HG02588 (cell line): ENCODE measurements around the gene IRF7.

ENCODE experiments used
- ATAC-seq: cut with Tn5 transposase; IDR thresholded peaks from one replicate; pipeline ENCODE4 v1.9.1; 2021; ENCODE audit warnings: mild to moderate bottlenecking, moderate library complexity; ENCODE audit not compliant: unreplicated experiment

The IRF7 gene

DNA sequence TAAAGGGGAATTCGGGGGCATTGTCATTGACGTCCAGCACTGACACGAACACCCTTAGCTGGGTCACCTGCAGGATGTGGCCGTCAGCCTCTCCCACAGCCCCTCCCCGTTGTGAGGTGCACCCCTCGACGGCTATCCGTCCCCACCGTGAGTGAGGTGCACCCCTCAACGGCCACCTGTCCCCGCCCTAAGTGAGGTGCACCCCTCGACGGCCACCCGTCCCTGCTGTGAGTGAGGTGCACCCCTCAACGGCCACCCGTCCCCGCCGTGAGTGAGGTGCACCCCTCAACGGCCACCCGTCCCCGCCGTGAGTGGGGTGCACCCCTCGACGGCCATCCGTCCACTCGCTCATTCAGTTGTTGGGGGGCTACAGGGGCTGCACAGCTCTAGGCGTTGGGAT lies 6.1 kb upstream of the IRF7 start:
- ATAC-seq = no peak

DNA sequence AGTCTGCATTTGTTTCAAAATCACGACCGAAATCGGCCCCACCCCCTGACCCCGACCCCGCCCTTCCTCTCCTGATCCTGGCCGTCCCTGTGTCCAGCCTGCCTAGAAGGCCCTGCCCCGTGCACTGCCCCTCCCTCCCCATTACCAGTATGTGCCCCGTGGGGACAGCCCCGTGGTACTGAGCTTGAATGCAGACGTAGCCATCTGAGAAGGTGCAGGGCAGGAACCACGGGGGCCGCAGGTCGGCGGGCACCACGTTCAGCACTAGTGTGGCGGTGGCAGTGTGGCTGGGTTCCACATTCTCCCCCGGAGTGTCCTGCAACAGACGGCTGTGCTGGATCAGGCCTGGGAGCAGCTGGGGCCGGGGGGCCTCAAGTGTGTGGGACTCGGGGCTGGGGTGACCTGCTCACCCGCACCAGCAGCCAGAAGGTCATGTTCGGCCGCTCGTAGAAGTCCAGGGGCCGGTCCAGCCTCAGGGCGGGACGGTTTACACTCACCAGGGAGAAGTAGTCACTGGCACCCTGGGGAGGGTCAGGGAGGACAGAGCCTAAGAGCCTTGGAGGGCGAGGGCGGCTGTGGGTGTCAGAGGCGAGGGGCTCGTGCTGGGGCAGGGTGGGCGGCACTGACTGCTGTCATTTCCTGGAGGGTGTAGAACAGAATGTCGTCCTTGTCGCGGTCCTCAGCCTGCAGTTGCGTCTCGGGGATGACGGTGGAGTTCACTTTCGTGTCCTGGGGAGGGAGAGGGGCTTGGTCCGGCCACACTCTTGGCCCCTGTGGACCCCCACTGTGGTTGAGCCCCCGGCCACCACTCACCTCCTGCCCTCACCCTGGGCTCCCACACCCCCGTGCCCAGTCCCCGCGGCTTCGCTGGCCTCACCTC lies 5.4 kb upstream of the IRF7 start:
- ATAC-seq = no peak

DNA sequence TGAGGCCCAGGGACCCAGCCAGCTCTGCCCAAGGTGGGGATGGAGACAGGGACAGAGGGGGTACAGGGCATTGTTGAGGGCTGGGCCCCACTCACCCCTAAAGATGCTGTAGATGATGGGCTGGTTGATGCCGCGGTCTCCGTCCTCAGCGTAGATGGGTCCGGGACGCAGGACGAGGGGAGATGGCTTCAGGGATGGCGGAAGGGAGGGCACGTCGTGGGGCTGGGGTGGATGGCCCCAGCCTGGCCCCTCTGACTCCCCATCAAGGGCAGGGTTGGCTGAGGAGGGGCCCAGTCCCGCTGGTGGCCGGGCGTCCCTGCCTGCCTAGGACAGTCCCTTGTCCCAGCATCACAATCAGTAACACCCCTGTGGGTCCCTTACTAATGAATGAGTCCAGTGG lies 4.5 kb upstream of the IRF7 start:
- ATAC-seq = no peak

DNA sequence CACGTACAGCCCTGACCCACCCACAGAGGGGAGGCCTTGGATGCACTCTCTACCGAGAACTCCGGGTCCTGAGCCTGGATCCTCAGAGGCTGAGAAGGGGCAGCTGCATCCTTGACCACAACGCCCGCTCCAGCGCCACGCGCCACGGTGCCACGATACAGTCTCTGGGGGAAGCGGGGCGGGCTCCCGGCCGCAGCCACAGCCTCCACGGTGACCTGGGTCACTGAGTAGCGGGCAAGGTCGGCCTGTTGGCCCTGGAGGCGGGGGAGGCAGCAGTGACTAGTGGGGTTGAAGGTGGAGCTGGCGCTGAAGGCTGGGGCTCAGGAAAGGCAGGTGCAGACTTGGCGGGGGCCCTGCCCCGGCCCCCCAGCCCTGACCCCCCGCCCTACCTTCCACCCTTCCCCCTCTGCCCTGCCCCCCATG lies 3.9 kb upstream of the IRF7 start:
- ATAC-seq = no peak

DNA sequence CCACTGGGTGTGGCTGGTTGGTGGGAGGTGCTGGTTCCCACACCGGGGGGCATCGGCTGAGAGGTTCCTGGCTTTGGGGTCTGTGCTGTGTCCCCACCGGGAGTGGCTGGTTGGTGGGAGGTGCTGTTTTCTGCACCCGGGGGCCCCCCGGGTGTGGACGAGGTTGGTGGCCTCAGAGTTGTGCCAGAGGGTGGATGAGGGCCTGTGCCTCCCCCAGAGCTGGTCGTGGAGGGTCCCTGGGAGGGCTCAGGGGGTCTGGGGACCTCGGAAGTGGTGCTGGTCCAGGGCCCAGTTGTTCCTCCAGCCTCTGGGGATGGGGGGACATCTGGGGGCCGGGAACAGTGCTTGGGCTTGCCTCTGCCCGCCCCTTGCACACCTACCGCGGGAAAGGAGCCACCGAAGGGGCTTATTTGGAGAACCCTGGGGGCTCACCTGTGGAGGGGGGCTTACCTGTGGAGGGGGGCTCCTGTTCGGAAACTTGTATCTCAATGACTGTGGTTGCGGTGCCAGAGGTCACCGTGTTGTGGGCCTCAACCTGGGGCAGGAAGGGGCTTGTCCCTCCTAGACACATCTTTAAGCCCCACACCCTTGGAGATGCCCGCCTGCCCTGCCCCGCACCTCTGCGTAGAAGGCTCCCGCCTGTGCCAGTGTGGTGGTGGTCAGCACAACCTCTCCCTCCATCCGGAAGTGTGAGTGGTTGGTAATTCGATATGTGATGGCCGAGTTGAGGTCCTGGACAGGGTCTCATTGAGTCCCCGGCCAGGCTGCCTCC lies 3.3 kb upstream of the IRF7 start:
- ATAC-seq = no peak

DNA sequence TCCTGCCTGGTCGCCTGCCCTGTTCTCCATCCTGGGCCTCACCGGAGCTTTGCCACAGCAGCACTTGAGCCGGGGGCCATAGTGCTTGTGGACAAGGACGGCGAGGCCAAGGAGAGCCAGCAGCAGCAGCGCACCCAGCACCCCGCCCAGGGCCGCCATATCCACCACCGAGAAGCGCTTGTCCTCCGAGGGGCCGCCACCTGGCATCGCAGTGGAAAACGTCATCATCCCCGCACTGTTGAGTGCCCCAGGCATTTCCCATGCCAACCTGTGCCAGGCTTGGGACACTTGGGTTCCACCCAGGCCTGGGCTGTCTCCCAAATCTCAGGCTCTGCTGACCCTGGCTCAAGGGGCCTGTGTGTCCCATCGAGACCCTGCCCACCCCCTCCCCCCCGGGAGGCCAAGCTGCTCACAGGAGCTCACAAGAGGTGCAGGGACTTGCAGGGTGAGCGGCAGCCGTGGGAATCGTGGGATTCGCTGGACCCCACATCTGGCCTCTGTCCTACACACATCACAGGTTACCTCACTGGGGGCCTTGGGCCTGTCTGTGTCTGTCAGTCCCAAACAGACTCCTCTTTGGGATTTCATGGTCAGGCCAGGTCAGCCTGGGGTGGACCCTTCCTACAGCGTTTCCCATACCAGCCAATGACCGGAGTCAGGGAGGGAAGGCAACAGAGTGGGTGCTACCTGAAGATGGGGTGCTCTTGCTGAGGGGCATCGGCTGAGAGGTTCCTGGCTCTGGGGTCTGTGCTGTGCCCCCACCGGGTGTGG lies 2.3 kb upstream of the IRF7 start:
- no peak for ATAC-seq

DNA sequence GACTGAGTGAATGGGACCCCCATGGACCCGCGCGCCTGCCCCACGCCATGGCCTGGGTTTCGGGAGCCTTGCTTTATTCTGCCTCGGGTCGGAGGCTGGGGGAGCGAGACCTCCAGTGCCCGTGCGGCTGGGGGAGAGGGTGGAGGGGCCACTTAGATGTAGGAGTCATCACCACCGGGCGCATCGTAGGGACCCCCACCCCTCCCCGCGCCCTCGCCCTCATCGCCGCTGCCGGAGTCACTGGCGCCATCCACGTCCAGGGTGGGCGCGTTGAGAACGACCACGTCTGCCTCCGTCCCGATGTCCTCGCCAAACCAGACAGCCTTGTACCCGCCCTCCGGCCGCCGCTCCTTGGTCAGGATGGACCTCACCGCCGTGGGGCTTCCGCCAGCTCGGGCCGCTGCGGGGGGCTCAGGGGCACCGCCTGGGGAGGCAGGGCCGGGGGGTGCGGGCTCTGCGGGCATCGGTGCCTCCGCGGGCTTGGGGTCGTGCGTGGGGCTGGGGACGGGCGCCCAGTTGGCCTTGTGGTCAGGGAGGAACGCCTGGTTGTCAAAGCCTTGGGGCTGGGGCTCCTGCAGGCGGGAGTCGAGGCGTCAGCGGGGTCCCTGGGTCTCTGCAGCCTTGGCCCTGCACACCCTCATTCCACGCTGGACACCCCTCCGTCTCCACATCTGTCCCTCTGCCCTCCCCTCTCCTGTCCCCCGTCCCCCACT lies 1.6 kb upstream of the IRF7 start:
- ATAC-seq = no peak

DNA sequence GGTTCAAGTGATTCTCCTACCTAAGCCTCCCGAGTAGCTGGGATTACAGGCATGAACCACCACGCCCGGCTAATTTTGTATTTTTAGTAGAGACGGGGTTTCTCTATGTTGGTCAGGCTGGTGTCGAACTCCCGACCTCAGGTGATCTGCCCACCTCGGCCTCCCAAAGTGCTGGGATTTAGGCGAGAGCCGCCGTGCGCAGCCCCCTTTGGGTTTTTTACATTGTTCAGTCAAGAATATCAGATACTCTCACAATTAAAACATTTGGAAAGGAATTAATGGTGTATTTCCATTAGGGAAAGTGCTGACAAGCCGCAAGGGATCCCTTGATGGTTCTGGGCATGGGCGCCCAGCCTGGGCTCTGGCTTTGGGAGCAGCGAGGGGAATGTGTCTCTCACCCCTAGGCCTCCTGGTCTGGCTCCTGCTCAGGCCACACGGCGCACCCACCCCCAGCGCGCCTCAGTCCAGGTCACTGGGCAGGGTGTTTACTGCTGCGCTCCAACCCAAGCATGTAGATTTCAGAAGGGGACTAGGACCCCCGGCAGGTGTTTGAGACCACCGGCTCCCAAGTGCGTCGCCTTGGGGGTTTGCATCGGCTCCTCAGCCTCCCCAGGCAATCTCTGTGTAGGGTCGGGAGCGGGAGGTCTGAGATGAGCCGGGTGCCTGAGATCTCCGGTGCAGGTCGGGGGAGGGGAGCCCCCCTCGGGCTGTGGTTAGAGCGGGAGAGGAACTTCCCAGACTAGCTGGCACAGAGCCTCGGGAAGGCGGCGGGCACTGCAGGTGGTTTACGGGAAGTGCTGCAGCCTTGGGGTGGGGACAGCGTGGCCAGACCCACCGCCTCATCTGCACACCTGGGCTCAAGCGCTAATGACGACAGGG lies 809 bp upstream of the IRF7 start:
- no peak for ATAC-seq

DNA sequence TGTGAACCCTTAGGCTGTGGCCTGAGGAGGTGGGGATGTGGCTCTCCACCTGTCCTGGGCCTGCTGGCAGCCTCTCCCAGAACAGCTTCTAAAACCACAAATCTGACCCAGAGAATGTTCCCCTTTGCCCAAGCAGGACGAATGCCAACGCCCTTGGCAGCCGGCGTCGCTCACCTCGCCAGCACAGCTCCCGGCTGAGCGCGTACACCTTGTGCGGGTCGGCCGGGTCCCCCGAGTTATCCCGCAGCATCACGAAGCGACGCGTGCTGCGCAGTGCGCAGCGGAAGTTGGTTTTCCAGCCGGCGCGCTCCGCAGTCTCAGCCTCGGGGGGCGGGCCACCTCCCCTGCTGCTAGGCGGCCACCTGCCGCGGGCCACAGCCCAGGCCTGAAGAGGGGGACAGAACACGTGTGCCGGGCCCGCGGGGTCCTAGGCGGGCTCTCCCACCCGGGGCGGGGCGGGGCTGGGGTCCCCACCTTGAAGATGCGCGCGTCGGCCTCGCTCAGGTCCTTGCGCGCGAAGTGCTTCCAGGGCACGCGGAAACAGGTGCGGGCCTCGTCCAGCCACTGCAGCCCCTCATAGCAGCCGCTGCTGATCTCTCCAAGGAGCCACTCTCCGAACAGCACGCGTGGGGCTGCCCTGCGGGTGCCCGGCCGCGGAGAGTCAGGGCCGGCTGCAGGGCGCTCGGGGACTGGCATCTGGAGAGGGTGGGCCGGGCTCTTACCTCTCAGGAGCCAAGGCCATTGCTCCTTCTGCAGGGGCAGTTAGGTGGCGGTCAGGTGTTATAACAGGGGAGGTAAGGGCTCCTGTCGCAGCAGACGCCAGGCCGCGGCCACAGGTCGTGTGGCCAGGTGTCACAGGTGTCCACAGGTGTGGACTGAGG lies 887 bp downstream of the IRF7 start:
- no peak for ATAC-seq

DNA sequence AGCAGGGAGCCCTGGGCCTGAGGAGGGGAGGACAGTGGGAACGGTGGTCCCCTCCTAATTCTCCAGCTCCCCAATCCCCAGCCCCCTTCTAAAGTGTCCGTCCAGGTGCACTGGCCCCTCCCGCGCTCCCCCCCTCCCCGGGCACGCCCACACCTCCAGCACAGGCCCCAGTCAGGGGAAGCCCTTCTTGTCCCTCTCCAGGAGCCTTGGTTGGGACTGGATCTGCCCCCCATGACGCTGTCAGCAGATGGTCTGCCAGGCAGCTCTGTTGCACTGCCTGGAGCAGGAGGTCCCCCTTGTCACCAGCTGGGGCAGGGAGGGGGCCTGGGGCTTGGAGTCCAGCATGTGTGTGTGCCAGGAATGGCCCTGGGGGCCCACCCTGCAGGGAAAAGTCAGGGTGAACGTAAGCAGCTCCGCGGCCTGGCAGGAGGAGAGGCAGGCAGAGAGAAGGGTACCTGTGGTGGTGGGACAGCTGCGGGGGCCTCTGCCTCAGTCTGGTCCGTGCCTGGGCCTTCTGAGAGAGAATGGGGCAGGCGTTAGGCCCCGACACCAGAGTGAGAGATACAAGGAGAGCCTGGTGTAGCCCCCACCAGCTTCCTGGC lies 1.6 kb downstream of the IRF7 start:
- ATAC-seq = no peak

DNA sequence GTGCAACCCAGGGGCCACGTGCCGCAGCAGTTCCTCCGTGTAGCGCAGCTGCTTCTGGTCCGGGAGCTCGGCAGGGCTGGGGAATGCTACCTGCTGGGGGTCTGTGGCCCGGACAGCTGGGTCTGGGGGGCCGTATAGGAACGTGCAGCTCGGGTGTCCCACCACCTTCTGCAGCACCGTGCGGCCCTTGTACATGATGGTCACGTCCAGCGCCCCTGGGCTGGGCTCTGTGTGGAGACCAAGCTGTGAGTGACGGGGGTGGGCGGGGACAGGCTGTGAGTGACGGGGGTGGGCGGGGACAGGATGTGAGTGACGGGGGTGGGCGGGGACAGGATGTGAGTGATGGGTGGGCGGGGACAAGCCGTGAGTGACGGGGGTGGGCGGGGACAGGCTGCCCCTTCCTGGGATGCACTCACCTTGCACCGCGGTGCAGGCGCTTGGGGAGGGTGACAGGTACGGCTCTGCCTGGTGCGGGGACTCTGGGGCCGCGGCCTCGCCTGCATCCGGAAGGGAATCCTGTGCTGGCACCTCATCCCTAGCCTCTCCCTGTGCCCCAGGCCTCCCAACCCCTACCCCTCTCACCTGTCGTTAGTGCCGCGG lies 2.3 kb downstream of the IRF7 start:
- ATAC-seq = no peak

DNA sequence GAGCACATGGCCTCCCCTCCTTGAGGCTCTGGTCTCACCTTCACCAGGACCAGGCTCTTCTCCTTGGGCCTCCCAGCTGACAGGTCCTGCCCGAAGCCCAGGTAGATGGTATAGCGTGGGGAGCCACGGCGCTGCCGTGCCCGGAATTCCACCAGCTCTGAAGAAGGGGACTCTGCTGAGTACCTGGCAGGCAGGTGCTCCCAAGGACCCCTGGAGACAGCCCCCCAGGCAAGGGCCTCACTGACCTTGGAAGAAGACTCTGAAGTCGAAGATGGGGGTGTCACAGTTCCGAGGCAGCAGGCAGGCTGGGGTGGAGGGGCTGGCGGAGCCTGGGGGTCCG lies 2.8 kb downstream of the IRF7 start:
- no peak for ATAC-seq

DNA sequence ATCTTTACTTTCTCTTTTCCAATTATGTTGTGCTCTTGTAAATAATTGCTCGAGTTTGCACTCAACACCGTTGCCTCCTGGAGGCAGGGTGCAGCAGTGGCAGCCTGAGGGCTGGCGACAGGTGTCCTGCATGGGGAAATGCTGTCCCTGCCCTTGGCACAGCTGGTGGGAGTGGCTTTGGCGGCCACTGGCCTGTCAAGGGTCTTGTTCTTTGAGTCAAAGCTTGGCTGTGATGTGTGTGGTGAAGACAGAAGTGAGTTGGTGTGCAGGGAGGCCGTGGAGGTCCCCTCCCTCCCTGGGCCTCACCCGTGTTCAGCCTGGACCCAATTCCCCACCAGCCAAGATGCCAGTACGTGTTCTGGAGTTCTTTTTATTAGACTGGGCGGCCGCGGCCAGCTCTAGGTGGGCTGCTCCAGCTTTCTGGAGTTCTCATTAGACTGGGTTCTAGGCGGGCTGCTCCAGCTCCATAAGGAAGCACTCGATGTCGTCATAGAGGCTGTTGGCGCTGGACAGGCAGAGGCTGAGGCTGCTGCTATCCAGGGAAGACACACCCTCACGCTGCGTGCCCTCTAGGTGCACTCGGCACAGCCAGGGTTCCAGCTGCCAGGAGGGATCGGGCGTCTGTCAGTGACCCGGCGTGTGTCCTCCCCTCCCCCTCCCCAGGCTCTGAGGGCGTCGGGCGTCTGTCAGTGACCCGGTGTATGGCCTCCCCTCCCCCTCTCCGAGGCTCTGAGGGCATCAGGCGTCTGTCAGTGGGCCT lies 3.4 kb downstream of the IRF7 start:
- no peak for ATAC-seq

DNA sequence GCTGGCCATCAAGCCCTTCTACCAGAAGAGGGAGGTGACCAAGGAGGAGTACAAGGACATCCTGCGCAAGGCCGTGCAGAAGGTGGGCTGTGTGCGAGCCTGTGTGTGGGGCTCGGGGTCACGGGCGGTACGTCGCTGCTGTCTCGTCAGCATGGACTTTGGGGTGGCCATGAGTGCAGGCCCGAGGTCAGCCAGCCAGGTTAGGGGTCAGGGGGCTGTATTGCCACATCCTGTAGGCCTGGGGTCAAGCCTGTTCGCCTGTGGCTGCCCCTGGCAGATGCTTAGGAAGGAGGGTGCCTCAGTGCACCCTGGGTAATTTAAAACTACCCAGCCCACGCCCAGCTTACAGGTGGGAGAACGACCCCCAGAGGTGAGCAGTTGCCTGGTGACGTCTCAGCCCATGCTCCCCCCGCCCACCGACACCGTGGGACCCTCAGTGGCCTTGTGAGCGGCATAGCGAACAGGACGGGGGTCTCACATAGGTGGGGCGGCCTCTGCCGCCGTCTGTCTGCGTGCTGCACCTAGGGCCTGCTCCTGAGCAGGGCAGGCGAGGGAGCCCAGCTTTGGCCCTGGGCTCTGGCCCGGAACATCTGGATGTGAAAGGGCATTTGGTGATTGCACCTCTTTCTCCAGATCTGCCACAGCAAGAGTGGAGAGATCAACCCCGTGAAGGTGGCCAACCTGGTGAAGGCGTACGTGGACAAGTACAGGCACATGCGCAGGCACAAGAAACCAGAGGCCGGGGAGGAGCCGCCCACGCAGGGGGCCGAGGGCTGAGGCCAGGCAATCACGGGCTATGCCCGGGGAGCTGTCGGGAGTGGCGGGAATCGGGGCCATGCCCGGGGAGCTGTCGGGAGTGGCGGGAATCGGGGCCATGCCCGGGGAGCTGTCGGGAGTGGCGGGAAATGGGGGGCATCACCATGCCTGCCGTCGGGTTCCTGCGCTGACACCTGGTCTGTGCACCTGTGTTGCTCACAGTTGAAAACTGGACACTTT lies 4.5 kb downstream of the IRF7 start:
- no peak for ATAC-seq

DNA sequence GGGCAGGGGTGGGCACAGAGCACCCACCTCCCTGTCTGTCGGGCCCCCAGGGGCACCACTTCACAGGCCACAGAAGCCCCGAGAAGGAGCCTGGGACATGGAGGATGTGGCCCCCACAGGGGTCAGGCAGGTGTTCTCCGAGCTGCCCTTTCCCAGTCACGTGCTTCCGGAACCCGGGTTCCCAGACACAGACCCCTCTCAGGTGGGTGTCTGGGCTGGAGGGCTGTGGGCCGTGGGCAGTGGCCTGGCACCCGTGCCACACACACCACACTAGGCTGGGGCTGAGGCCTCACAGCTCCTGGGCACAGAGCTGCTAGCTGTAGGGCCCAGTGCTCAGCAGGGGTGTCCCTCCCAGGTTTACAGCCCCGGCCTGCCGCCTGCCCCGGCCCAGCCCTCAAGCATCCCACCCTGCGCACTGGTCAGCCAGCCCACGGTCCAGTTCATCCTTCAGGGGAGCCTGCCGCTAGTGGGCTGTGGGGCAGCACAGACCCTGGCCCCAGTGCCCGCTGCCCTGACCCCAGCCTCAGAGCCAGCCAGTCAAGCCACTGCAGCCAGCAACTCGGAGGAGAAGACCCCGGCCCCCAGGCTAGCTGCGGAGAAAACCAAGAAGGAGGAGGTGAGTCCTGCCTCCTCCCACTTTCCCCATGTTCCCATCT lies 5.5 kb downstream of the IRF7 start:
- no peak for ATAC-seq

DNA sequence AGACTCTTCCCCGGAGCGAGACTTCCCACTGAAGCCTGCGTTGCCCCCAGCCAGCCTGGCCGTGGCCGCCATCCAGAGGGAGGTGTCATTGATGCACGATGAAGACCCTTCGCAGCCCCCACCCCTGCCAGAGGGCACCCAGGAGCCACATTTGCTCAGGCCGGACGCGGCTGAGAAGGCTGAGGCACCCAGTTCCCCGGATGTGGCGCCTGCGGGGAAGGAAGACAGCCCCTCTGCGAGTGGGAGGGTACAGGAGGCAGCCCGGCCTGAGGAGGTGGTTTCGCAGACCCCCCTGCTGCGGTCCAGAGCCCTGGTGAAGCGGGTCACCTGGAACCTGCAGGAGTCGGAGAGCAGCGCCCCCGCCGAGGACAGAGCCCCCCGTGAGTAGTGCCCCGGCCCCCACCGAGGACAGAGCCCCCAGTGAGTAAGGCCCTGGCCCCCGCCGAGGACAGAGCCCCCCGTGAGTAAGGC lies 6.4 kb downstream of the IRF7 start:
- ATAC-seq = no peak
